DMS153 treated with DMSO at 0.1 percent for 48 hours (cell line): ENCODE results near the gene KCNK3.

Experiments
- DNase-seq: peaks from one replicate; lab custom pipeline; 2025; ENCODE audit not compliant: unreplicated experiment; lab: John Stamatoyannopoulos, UW

KCNK3 gene

DNA sequence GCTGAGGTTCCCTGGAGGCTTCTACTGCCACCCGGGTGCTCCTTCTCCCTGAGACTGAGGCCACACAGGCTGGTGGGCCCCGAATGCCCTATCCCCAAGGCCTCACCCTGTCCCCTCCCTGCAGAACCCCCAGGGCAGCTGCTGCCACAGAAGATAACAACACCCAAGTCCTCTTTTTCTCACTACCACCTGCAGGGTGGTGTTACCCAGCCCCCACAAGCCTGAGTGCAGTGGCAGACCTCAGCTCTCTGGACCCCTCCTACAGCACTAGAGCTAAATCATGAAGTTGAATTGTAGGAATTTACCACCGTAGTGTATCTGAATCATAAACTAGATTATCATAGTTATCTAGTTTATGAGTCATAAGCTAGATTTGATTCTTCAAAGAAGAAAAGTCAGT, 86.0 kb downstream of the KCNK3 start:
- DNase-seq: no peak

DNA sequence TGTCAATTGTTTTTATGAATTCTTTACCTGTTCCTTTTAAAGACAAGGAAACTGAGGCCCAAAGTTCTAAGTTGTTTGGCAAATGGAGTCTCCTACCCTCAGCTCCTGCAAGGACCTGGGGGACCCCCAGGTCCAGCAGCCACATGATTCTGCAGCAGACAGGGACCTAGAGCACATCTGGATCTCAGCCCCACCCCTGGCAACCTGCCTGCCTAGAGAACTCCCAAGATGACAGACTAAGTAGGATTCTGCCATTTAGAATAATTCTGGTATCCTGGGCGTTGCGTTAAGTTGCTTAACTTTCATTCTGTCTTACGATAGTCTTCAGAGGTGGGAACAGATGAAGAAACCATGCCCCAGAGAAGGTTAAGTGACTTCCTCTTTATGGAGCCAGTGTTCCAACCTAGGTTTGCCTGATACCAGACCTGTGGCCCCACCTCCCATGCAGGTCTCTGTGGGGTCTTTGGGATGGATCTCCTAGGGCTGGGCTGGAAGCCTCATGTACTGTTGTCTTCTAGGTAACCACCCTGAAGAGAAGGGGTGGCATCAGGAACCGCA, 87.8 kb downstream of the KCNK3 start:
- DNase-seq: no peak
